HG03469 (cell line): ENCODE results near the gene CRK.

Experiments used
- ATAC-seq: cut with Tn5 transposase; IDR thresholded peaks from one replicate; pipeline ENCODE4 v1.9.1; 2021; ENCODE audit warnings: mild to moderate bottlenecking, moderate library complexity, moderate number of reproducible peaks; ENCODE audit not compliant: unreplicated experiment

Gene CRK

GRCh38 chr17:1486802-1487695 lies 31.0 kb upstream of the CRK start:
- no peak for ATAC-seq

GRCh38 chr17:1485423-1486376 lies 29.7 kb upstream of the CRK start:
- no peak for ATAC-seq

- peak; percentile 30 for ATAC-seq
These were observed 28.8 kb upstream of the CRK start for GRCh38 chr17:1484676-1485422.

GRCh38 chr17:1484060-1484535 lies 28.1 kb upstream of the CRK start:
- no peak for ATAC-seq

GRCh38 chr17:1482680-1483079 lies 26.6 kb upstream of the CRK start:
- no peak for ATAC-seq

- no peak for ATAC-seq
These were observed 25.7 kb upstream of the CRK start for GRCh38 chr17:1481736-1482135.

- no peak for ATAC-seq
These were observed 24.9 kb upstream of the CRK start for GRCh38 chr17:1480747-1481465.

- no peak for ATAC-seq
These were observed 22.4 kb upstream of the CRK start for GRCh38 chr17:1478418-1478817.

- ATAC-seq, result no peak
These were observed 19.4 kb upstream of the CRK start for GRCh38 chr17:1475321-1475854.

GRCh38 chr17:1474402-1475189 lies 18.6 kb upstream of the CRK start:
- no peak for ATAC-seq

- ATAC-seq, result no peak
These were observed 17.8 kb upstream of the CRK start for GRCh38 chr17:1473841-1474240.

- no peak for ATAC-seq
These were observed 17.1 kb upstream of the CRK start for GRCh38 chr17:1473170-1473569.

GRCh38 chr17:1471911-1472821 lies 16.1 kb upstream of the CRK start:
- no peak for ATAC-seq

- no peak for ATAC-seq
These were observed 15.5 kb upstream of the CRK start for GRCh38 chr17:1471490-1471889.

GRCh38 chr17:1470755-1471462 lies 14.9 kb upstream of the CRK start:
- no peak for ATAC-seq

- ATAC-seq, result no peak
These were observed 14.2 kb upstream of the CRK start for GRCh38 chr17:1470071-1470754.
